HG03196 (cell line): ENCODE results near the gene TLN1.
A peak's percentile ranks its signal among the peaks of the same experiment; 100 is the strongest.

ENCODE experiments used
- ATAC-seq: cut with Tn5 transposase; IDR thresholded peaks from one replicate; pipeline ENCODE4 v1.9.1; 2021; ENCODE audit not compliant: unreplicated experiment

TLN1 gene

DNA sequence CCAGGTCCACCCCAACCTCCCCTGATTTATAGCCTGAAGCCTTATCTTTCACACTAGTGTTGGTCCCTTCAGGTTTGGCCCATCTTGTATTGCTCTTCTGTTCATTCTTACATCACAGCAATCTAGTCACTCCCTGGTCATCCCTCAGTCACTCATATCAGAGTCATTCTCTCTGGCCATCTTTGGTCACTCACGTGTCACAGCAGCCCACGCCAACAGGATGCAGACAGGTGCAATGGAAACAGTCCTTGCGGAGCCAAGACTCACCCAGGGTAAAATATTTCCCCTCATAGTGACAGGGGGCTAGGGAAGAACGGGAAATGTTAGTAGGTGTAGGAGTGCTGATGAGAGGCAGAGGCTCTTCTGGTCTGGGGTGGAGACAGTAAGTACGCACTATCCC, 21.5 kb upstream of the TLN1 start:
- ATAC-seq: no peak

DNA sequence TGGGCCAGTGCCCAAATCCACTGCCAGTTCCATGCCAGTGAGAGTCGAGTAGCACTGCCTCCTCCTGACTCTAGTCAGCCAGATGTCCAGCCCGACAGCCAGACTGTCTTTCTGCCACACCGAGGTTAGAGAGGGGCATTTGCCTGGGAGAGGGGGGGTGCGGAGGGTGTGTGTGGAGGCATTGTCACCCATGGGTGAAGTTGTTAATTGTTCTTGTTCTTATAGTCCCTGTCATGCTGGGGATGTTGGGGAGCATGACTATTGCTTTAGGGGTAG, 18.2 kb upstream of the TLN1 start:
- no peak for ATAC-seq

DNA sequence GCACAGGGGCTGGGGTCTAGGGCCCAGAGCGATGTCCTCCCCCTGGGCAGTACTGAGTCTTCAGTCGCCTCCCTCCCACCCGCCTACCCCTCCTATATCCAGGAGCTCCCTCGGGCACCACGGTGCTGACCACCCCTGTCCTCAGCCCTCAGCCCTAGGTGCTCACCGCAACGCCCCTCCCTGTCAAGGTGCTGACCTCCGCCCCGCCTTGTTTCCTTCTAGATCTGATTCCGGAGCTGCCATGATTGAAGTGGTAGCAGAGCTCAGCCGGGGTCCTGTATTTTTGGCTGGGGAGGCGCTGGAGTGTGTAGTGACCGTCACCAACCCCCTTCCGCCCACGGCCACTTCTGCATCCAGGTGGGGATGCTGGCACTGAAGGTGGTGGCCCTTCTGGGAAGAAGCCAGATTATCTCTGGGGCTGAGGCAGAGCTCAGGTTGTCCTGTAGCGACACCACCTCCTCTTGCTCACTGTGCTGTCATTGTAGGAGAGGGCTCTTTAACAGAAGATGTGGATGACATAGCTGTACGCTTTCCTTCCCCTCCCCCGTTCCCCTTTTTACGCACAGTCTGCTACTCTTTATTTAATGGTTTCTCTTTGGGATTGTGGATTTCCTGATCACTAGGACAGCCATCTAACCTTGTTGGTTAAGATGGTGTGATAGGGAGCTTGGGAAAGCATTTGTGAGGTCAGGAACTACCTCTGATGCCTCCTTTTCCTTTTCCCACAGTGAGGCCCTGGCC, 17.7 kb upstream of the TLN1 start:
- peak; percentile 25 for ATAC-seq

- ATAC-seq: peak; percentile 66
Measured at GRCh38 chr9:35748858-35749514, 17.0 kb upstream of the TLN1 start, which contains the start of the genes GBA2 and RGP1. Gene GBA2 (minus strand): TSS chr9:35749228. CDS start chr9:35748704, 524 bp downstream. Gene RGP1 (plus strand): TSS chr9:35749287. CDS start chr9:35749756, 469 bp downstream.

- ATAC-seq: no peak
Measured at GRCh38 chr9:35748242-35748857, 16.4 kb upstream of the TLN1 start.

GRCh38 chr9:35746583-35746982, 14.6 kb upstream of the TLN1 start:
- no peak for ATAC-seq

- no peak for ATAC-seq
Measured at GRCh38 chr9:35745569-35745968, 13.6 kb upstream of the TLN1 start.

GRCh38 chr9:35743880-35744518, 12.0 kb upstream of the TLN1 start:
- ATAC-seq: no peak

GRCh38 chr9:35743452-35743851, 11.5 kb upstream of the TLN1 start:
- no peak for ATAC-seq

DNA sequence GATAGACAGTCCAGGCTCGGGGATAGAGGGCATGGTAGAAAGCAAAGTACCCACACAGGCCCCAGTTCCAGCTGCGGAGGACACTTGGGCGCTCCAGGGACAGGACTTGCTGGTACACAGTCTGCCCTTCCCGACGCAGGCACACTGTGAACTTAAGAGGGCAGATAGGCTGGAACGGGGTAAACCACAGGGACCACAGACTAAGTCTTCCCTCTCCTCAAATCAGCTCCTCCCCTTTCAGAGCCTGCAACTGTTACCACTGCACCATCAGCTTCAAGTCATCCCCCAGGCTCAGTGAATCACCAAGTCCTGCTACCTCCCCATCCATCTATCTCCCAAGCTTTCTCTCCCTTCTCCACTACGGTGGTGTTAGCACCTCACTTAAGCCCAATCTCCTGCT, 9.7 kb upstream of the TLN1 start:
- no peak for ATAC-seq

DNA sequence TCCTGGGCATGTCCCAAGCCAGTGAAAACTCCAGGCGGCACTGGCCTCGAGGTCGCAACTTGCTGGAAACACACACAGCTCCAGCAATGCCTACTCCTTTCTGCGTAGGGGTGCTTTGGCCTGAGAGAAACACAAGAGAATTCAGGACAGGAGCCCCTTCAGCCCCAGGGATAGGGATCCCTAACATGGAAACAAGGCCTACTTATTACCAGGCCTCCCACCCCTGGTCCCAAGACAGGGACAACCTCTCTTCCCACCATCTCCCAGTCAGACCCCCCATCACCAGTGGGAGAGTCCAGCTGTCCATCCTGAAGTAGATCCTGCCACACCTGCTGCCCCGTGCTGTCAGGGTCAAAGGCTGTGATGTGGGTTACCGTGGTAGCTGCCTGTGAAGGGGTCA, 8.2 kb upstream of the TLN1 start:
- ATAC-seq: no peak

- no peak for ATAC-seq
Measured at GRCh38 chr9:35738924-35739323, 6.9 kb upstream of the TLN1 start.

DNA sequence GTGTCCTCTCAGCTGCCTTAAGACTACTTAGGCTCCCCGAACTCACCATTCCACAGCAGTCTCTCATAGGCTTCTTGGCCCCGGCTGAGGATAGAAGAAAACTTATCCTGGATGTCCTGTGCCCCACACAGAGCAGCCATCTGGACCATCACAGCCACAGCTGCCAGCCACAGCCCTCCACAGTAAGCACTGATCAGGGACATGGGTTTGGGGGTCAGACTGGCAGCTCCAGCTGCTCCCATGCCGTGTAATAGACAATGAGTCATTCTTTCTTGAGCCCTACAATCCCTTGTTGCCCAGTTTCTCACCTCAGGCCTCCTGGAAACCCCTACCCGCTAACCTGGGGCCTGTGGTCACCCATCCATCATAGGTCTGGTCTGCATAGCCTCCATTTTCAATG, 6.2 kb upstream of the TLN1 start:
- no peak for ATAC-seq

DNA sequence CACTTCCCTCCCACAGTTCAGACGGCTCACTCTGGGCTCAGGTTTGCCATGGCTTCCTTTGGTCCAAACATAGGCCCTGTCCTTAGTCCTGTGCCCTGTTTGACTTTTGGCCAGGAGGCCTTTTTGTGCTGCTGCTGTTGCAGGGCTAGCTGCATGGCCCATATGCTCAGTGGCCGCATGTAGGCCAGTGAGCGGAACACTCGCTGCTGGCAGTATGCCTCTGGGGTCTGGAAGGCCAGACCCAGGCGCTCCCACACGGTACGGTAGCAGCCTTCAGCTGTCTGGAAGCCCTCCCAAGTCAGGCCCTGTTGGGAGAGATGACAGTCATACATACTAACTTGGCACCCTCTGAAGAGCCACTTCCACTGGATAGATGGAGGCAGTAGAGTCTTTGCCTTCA, 5.1 kb upstream of the TLN1 start:
- ATAC-seq: no peak

DNA sequence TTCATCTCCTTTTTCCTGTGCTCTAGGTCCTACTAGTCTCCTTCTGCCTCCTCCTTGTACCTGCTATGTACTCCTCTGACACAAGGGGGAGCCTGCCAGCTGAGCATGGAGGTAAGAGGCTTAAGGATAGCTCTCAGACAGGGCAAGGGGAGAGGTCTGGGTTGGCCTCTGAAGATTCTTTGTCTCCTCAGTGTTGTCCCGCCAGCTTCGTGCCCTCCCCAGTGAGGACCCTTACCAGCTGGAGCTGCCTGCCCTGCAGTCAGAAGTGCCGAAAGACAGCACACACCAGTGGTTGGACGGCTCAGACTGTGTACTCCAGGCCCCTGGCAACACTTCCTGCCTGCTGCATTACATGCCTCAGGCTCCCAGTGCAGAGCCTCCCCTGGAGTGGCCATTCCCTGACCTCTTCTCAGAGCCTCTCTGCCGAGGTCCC, 4.2 kb upstream of the TLN1 start:
- ATAC-seq: no peak

DNA sequence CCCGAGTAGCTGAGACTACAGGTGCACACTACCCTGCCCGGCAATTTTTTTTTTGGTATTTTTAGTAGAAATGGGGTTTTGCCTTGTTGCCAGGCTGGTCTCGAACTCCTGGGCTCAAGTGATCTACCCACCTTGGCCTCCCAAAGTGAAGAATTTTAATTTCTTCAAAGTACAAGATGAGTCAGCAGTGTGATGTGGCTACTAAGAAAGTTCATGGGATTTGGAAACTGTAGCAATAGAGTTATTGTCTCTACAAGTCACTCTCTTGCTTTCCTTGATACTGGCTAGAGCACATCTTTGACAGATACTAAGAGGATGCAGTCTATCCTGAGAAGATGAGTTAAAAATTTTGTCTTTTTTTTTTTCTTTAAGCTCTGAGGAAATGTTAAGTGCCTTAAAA, 2.1 kb upstream of the TLN1 start:
- ATAC-seq: no peak

DNA sequence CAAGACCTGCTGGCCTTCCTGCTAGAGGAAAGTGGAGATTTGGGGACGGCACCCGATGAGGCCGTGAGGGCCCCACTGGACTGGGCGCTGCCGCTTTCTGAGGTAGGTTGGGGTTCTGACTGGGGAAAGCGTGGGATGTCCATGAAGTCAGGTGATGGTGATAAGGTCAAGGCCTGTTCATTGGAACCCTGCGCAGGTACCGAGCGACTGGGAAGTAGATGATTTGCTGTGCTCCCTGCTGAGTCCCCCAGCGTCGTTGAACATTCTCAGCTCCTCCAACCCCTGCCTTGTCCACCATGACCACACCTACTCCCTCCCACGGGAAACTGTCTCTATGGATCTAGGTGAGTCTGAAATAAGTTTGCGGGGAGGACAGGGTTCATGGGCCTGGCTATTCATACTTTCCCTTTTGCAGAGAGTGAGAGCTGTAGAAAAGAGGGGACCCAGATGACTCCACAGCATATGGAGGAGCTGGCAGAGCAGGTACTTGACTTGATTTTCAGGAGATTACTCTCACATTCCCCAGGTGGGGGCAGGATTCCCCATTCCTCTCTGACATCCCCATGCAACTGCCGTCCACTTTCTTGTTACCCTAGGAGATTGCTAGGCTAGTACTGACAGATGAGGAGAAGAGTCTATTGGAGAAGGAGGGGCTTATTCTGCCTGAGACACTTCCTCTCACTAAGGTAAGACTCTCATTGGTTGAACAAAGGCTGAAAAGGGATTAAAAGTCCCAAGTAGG, 976 bp upstream of the TLN1 start:
- ATAC-seq: no peak

- no peak for ATAC-seq
Measured at GRCh38 chr9:35731415-35732184, 395 bp downstream of the TLN1 start.

- no peak for ATAC-seq
Measured at GRCh38 chr9:35730486-35730854, 1.5 kb downstream of the TLN1 start.

- no peak for ATAC-seq
Measured at GRCh38 chr9:35729700-35730485, 2.1 kb downstream of the TLN1 start.
